ENCODE measurements around the gene NOL9.

NOL9 gene

GRCh38 chr1:6596886-6597776 lies 42.8 kb upstream of the NOL9 start:
- no peak overlapping the region for H2BK5ac ChIP-seq (ENCODE audit: low read length)
- no peak overlapping the region for H3K18ac ChIP-seq (ENCODE audit: low read length)
- no peak overlapping the region for H3K27ac ChIP-seq (ENCODE audit: low read depth, low read length)
- H3K9ac ChIP-seq (ENCODE audit: low read length), result no peak overlapping the region
- H3K79me1 ChIP-seq (ENCODE audit: low read length), result peaks cover 27% of the 10 kb centered on the region
- no peak overlapping the region for H4K5ac ChIP-seq (ENCODE audit: low read length)
- no CpG with 5 or more reads among the region's 15 CpGs for WGBS (ENCODE audit: extremely low coverage, insufficient coverage, low lambda C conversion rate)
- no peak overlapping the region for H3K23ac ChIP-seq (ENCODE audit: low read length)
- no peak overlapping the region for H3K4me2 ChIP-seq (ENCODE audit: low read length)
- H3K27me3 ChIP-seq (ENCODE audit: insufficient read depth, low read length, poor library complexity), result no peaks in the 10 kb centered on the region
- H2BK120ac ChIP-seq (ENCODE audit: low read depth, low read length), result no peak overlapping the region
- no peak overlapping the region for H2AK5ac ChIP-seq (ENCODE audit: low read length)
- H3K4ac ChIP-seq (ENCODE audit: low read depth, low read length), result no peak overlapping the region
- H3K4me1 ChIP-seq (ENCODE audit: control insufficient read depth, low read depth, low read length), result peaks cover 3% of the 10 kb centered on the region
- no peak overlapping the region for H2BK15ac ChIP-seq (replicated peaks; ENCODE audit: low read depth)
- peaks cover 40% of the 10 kb centered on the region for H3K79me2 ChIP-seq (ENCODE audit: control insufficient read depth, insufficient read depth, low read length)
- no peak overlapping the region for H3K4me3 ChIP-seq (ENCODE audit: low read length)
- H3K36me3 ChIP-seq (ENCODE audit: control insufficient read depth, insufficient read depth, low read length), result peaks cover 12% of the 10 kb centered on the region
- H4K8ac ChIP-seq (ENCODE audit: low read depth, low read length), result no peak overlapping the region
- no peak for DNase-seq
- no peak overlapping the region for H3K56ac ChIP-seq (ENCODE audit: low read length)

- no peak overlapping the region for H2BK15ac ChIP-seq (replicated peaks; ENCODE audit: low read depth)
- no peak overlapping the region for H2BK5ac ChIP-seq (ENCODE audit: low read length)
- no peak overlapping the region for H2AK5ac ChIP-seq (ENCODE audit: low read length)
- peaks cover 3% of the 10 kb centered on the region for H3K4me1 ChIP-seq (ENCODE audit: control insufficient read depth, low read depth, low read length)
- H3K4me2 ChIP-seq (ENCODE audit: low read length), result no peak overlapping the region
- H3K79me2 ChIP-seq (ENCODE audit: control insufficient read depth, insufficient read depth, low read length), result peaks cover 32% of the 10 kb centered on the region
- no CpG with 5 or more reads among the region's 7 CpGs for WGBS (ENCODE audit: extremely low coverage, insufficient coverage, low lambda C conversion rate)
- H3K23ac ChIP-seq (ENCODE audit: low read length), result no peak overlapping the region
- H3K4ac ChIP-seq (ENCODE audit: low read depth, low read length), result no peak overlapping the region
- H3K4me3 ChIP-seq (ENCODE audit: low read length), result no peak overlapping the region
- peaks cover 12% of the 10 kb centered on the region for H3K36me3 ChIP-seq (ENCODE audit: control insufficient read depth, insufficient read depth, low read length)
- no peak for DNase-seq
- no peak overlapping the region for H3K27ac ChIP-seq (ENCODE audit: low read depth, low read length)
- H4K5ac ChIP-seq (ENCODE audit: low read length), result no peak overlapping the region
- no peak overlapping the region for H2BK120ac ChIP-seq (ENCODE audit: low read depth, low read length)
- no peak overlapping the region for H4K8ac ChIP-seq (ENCODE audit: low read depth, low read length)
- no peak overlapping the region for H3K9ac ChIP-seq (ENCODE audit: low read length)
- no peak overlapping the region for H3K18ac ChIP-seq (ENCODE audit: low read length)
- H3K56ac ChIP-seq (ENCODE audit: low read length), result no peak overlapping the region
- no peaks in the 10 kb centered on the region for H3K27me3 ChIP-seq (ENCODE audit: insufficient read depth, low read length, poor library complexity)
- peaks cover 22% of the 10 kb centered on the region for H3K79me1 ChIP-seq (ENCODE audit: low read length)
These were observed 42.0 kb upstream of the NOL9 start for GRCh38 chr1:6596351-6596750.

GRCh38 chr1:6594977-6595740 lies 40.8 kb upstream of the NOL9 start:
- H3K4ac ChIP-seq (ENCODE audit: low read depth, low read length), result no peak overlapping the region
- H3K18ac ChIP-seq (ENCODE audit: low read length), result no peak overlapping the region
- H3K9ac ChIP-seq (ENCODE audit: low read length), result no peak overlapping the region
- no peak overlapping the region for H2BK120ac ChIP-seq (ENCODE audit: low read depth, low read length)
- no peak overlapping the region for H3K27ac ChIP-seq (ENCODE audit: low read depth, low read length)
- H3K56ac ChIP-seq (ENCODE audit: low read length), result no peak overlapping the region
- H3K36me3 ChIP-seq (ENCODE audit: control insufficient read depth, insufficient read depth, low read length), result peaks cover 17% of the 10 kb centered on the region
- no peaks in the 10 kb centered on the region for H3K27me3 ChIP-seq (ENCODE audit: insufficient read depth, low read length, poor library complexity)
- no peak overlapping the region for H4K8ac ChIP-seq (ENCODE audit: low read depth, low read length)
- H2BK5ac ChIP-seq (ENCODE audit: low read length), result no peak overlapping the region
- no peaks in the 10 kb centered on the region for H3K4me1 ChIP-seq (ENCODE audit: control insufficient read depth, low read depth, low read length)
- H2BK15ac ChIP-seq (replicated peaks; ENCODE audit: low read depth), result no peak overlapping the region
- H2AK5ac ChIP-seq (ENCODE audit: low read length), result no peak overlapping the region
- no peak for DNase-seq
- no peak overlapping the region for H3K4me3 ChIP-seq (ENCODE audit: low read length)
- WGBS (ENCODE audit: extremely low coverage, insufficient coverage, low lambda C conversion rate), result no CpG with 5 or more reads among the region's 11 CpGs
- peaks cover 16% of the 10 kb centered on the region for H3K79me1 ChIP-seq (ENCODE audit: low read length)
- no peak overlapping the region for H3K23ac ChIP-seq (ENCODE audit: low read length)
- no peak overlapping the region for H3K4me2 ChIP-seq (ENCODE audit: low read length)
- H4K5ac ChIP-seq (ENCODE audit: low read length), result no peak overlapping the region
- peaks cover 20% of the 10 kb centered on the region for H3K79me2 ChIP-seq (ENCODE audit: control insufficient read depth, insufficient read depth, low read length)

GRCh38 chr1:6593810-6594209 lies 39.5 kb upstream of the NOL9 start:
- no peak overlapping the region for H3K56ac ChIP-seq (ENCODE audit: low read length)
- no peak for DNase-seq
- no peak overlapping the region for H2BK5ac ChIP-seq (ENCODE audit: low read length)
- H4K8ac ChIP-seq (ENCODE audit: low read depth, low read length), result no peak overlapping the region
- H4K5ac ChIP-seq (ENCODE audit: low read length), result no peak overlapping the region
- peaks cover 9% of the 10 kb centered on the region for H3K79me2 ChIP-seq (ENCODE audit: control insufficient read depth, insufficient read depth, low read length)
- no peaks in the 10 kb centered on the region for H3K4me1 ChIP-seq (ENCODE audit: control insufficient read depth, low read depth, low read length)
- WGBS (ENCODE audit: extremely low coverage, insufficient coverage, low lambda C conversion rate), result no CpG with 5 or more reads among the region's 15 CpGs
- H3K79me1 ChIP-seq (ENCODE audit: low read length), result peaks cover 11% of the 10 kb centered on the region
- no peak overlapping the region for H2BK120ac ChIP-seq (ENCODE audit: low read depth, low read length)
- no peak overlapping the region for H2AK5ac ChIP-seq (ENCODE audit: low read length)
- no peaks in the 10 kb centered on the region for H3K27me3 ChIP-seq (ENCODE audit: insufficient read depth, low read length, poor library complexity)
- H3K23ac ChIP-seq (ENCODE audit: low read length), result no peak overlapping the region
- no peak overlapping the region for H2BK15ac ChIP-seq (replicated peaks; ENCODE audit: low read depth)
- H3K9ac ChIP-seq (ENCODE audit: low read length), result no peak overlapping the region
- H3K4me3 ChIP-seq (ENCODE audit: low read length), result no peak overlapping the region
- H3K36me3 ChIP-seq (ENCODE audit: control insufficient read depth, insufficient read depth, low read length), result peaks cover 14% of the 10 kb centered on the region
- no peak overlapping the region for H3K4me2 ChIP-seq (ENCODE audit: low read length)
- H3K4ac ChIP-seq (ENCODE audit: low read depth, low read length), result no peak overlapping the region
- no peak overlapping the region for H3K18ac ChIP-seq (ENCODE audit: low read length)
- no peak overlapping the region for H3K27ac ChIP-seq (ENCODE audit: low read depth, low read length)

- DNase-seq, result no peak
- no peak overlapping the region for H3K4ac ChIP-seq (ENCODE audit: low read depth, low read length)
- no peak overlapping the region for H3K23ac ChIP-seq (ENCODE audit: low read length)
- no peaks in the 10 kb centered on the region for H3K4me1 ChIP-seq (ENCODE audit: control insufficient read depth, low read depth, low read length)
- H2AK5ac ChIP-seq (ENCODE audit: low read length), result no peak overlapping the region
- no peak overlapping the region for H3K18ac ChIP-seq (ENCODE audit: low read length)
- no peak overlapping the region for H3K56ac ChIP-seq (ENCODE audit: low read length)
- WGBS (ENCODE audit: extremely low coverage, insufficient coverage, low lambda C conversion rate), result no CpG with 5 or more reads among the region's 38 CpGs
- H3K27ac ChIP-seq (ENCODE audit: low read depth, low read length), result no peak overlapping the region
- H3K27me3 ChIP-seq (ENCODE audit: insufficient read depth, low read length, poor library complexity), result no peaks in the 10 kb centered on the region
- H2BK5ac ChIP-seq (ENCODE audit: low read length), result no peak overlapping the region
- H3K9ac ChIP-seq (ENCODE audit: low read length), result no peak overlapping the region
- H2BK15ac ChIP-seq (replicated peaks; ENCODE audit: low read depth), result no peak overlapping the region
- H4K5ac ChIP-seq (ENCODE audit: low read length), result no peak overlapping the region
- H3K4me2 ChIP-seq (ENCODE audit: low read length), result no peak overlapping the region
- peaks cover 14% of the 10 kb centered on the region for H3K36me3 ChIP-seq (ENCODE audit: control insufficient read depth, insufficient read depth, low read length)
- peaks cover 11% of the 10 kb centered on the region for H3K79me1 ChIP-seq (ENCODE audit: low read length)
- no peak overlapping the region for H2BK120ac ChIP-seq (ENCODE audit: low read depth, low read length)
- no peak overlapping the region for H3K4me3 ChIP-seq (ENCODE audit: low read length)
- no peak overlapping the region for H4K8ac ChIP-seq (ENCODE audit: low read depth, low read length)
- peaks cover 8% of the 10 kb centered on the region for H3K79me2 ChIP-seq (ENCODE audit: control insufficient read depth, insufficient read depth, low read length)
These were observed 38.7 kb upstream of the NOL9 start for GRCh38 chr1:6592865-6593593.

All from mesendoderm (in vitro differentiated cells).